Measurements from ENCODE around the gene C7. TPM values are rescaled to one million over a fixed set of nuclear protein-coding genes. Genes with fewer than 3 reads are reported as not detected.
"Not testable (repeated sequence)": the region's sequence is repeated elsewhere in the genome, so short reads cannot be mapped to it uniquely, and the experiment has no call there.

C7 gene
- 0.61 and 4.0 TPM in 2 replicates for total RNA-seq (2014; rRNA removed; shearing (Covaris generic))
- 0.69 and 43.2 TPM in 2 replicates for polyA plus RNA-seq (2015; cell fraction: cytosol; rRNA removed)
- 0.41 and 0.76 TPM in 2 replicates for polyA plus RNA-seq (2015; cell fraction: nucleus; rRNA removed)

DNA sequence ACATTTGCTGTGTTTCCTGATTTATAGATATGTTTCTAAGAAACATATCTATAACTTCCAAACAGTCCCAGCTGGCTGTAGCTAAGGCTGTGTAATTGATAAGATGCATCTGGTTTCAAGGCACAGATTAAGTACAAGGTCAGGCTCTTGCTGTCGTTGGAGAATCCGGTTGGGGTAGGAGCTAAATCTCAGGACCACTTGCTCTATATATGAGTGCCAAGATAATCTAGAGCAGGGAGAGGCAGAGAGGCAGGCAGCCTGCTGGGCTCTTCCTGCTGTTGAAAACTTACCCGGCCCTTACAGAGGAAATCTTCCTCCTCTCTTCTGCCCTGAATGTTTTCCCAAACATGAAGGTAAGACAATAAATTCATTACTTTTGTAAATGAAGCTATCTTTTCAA is at the start of gene C7:
C7 (plus strand) TSS at position 234 of the 400 bp plus-strand sequence; CDS start at position 348, 114 bp downstream.
- in situ Hi-C loops (cut with HindIII; ENCODE audit: low pct_unique_long_range_greater_than_20kb, low sequenced_read_pairs): no loop called here

DNA sequence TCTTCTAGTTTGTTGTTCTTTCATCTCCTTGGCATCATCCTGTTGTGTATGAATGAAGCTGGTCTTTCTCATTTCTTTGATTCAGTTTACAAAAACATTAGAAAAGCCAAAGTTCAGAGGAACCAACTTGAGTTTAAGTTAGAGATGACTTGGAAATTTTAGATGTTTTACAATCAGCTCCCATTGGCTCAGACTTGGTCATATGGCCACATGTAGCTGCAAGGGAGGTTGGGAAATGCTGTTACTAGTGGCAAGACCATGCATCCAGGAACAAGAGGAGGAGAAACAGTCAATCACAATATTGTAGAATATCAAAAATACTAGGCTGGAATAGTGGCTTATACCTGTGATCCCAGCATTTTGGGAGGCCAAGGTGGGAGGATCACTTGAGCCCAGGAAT is 48.6 kb upstream of the C7 start:
- DNase-seq (ENCODE audit: low read depth, low spot score): no peak
- in situ Hi-C loops (cut with HindIII; ENCODE audit: low pct_unique_long_range_greater_than_20kb, low sequenced_read_pairs): no loop called here

More for the DNA sequence above, at the start of gene C7:
- DNase-seq (ENCODE audit: low read depth, low spot score): no peak

DNA sequence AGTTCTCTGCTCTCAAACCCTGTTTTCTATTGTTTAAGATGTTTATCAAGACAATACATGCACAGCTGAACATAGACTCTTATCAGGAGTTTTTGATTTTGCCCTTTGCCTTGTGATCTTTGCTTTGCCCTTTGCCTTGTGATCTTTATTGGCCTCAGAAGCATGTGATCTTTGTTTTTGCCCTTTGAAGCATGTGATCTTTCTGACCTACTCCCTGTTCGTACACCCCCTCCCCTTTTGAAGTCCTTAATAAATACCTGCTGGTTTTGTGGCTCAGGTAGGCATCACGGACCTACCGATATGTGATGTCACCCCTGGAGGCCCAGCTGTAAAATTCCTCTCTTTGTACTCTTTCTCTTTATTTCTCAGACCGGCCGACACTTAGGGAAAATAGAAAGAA is 44.3 kb upstream of the C7 start:
- DNase-seq (ENCODE audit: low read depth, low spot score); in situ Hi-C loops (cut with HindIII; ENCODE audit: low pct_unique_long_range_greater_than_20kb, low sequenced_read_pairs): not testable (repeated sequence)

DNA sequence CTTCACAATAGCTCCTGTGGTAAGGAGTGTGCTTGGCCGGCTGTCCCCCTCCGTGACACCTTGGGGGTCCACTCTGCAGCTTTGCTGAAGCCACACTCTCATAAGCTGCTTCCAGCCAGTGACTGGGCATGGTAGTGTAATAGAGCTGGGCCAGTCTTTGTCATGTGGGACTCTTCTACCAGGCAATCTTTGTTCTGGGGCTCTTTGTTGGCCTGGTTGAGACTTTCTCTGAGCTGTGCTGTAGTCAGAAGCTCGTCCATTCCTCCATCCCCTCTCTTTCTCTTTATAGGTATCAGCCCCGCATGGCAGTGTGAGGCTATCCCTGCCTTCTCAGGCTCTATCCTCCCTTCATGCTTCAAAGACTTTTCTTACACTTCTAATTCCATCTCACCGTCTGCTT is 42.5 kb upstream of the C7 start:
- no peak for DNase-seq (ENCODE audit: low read depth, low spot score)
- in situ Hi-C loops (cut with HindIII; ENCODE audit: low pct_unique_long_range_greater_than_20kb, low sequenced_read_pairs): no loop called here

DNA sequence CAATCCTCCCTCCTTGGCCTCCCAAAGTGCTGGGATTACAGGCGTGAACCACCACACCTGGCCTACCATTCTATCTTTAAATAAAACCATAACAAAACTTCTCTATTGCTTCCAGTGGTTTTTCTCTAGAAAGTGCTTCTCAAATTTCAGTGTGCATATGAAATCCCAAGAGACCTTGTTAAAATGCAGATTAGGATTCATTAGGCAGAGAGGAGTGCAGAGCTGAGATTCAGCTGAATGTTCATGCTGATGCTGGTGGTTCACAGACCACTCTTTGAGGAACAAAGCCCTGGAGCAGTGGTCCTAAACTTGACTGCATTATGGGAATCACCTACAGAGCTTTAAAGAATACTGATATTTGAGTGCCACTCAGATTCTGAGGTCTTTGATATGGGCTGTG is 39.9 kb upstream of the C7 start:
- in situ Hi-C loops (cut with HindIII; ENCODE audit: low pct_unique_long_range_greater_than_20kb, low sequenced_read_pairs): no loop called here
- no peak for DNase-seq (ENCODE audit: low read depth, low spot score)

DNA sequence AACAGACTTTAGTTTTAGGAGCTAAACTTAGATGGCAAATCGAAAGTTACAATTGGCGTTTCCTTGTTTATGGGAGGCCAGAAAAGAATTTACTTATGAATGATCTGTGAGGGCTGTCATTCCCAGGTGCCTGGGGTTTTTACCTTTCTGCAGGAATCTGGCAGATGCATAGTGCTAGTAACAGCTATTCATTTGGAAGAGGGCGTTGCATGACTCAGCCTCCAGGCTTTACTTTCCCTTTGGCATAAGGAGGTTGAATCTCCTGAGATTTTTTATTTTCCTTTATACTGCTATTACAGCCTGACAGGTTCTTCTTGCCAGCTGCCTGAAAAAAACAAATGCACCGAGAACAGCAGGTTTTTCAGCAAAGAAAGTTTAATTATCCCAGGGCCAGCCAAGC is 38.1 kb upstream of the C7 start:
- no peak for DNase-seq (ENCODE audit: low read depth, low spot score)
- in situ Hi-C loops (cut with HindIII; ENCODE audit: low pct_unique_long_range_greater_than_20kb, low sequenced_read_pairs): no loop called here

DNA sequence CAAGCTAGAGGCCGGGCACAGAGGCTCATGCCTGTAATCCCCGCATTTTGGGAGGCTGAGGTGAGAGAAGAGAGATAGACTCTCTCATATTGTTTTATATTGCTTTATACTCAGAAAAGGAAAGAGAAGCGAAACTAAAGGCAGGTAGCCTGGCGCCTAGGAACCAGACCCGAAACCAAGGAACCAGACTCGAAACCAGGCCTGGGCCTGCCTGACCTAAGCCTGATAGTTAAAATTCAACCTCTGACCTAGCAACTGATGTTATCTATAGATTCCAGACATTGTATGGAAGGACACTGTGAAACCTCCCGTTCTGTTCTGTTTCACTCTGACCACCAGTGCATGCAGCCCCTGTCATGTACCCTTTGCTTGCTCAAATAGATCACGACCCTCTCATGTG is 37.0 kb upstream of the C7 start:
- DNase-seq (ENCODE audit: low read depth, low spot score); in situ Hi-C loops (cut with HindIII; ENCODE audit: low pct_unique_long_range_greater_than_20kb, low sequenced_read_pairs): not testable (repeated sequence)

DNA sequence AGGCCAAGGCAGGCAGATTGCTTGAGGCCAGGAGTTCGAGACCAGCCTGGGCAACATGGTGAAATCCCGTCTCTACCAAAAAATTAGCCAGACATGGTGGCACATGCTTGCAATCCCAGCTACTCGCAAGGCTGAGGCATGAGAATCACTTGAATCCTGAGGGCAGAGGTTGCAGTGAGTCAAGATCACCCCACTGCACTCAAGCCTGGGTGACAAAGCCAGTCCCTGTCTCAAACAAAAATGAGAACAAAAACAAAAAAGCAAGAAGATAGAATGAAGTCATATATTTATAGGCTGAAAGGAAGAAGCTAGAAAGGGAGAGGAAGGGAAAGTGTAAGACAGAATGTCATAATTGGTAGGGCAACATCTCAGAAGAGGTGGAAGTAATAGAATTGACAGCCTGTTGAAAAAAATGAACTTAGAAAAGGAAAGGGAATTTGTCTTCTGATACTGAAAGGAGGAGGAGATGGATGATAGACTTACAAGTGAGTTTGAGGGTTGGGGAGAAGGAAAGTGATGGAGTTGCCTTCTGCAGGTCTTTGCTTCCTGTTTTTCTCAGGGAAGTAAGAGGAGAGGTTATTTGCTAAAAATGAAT is 35.9 kb upstream of the C7 start:
- in situ Hi-C loops (cut with HindIII; ENCODE audit: low pct_unique_long_range_greater_than_20kb, low sequenced_read_pairs): no loop called here

DNA sequence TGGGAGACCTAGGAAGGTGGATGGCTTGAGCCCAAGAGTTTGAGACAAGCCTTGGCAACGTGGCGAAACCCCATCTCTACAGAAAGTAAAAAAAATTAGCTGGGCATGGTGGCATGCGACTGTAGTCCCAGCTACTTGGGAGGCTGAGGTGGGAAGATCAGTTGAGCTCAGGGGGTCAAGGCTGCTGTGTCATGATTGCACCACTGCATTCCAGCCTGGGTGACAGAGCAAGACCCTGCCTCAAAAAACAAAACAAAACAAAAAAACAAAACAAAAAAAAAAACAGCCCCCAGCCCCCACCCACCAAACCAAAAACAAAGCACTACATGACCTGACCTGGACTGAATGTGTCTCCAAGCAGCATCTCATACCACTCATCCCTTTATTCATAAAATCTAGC is 33.3 kb upstream of the C7 start:
- in situ Hi-C loops (cut with HindIII; ENCODE audit: low pct_unique_long_range_greater_than_20kb, low sequenced_read_pairs): no loop called here
- DNase-seq (ENCODE audit: low read depth, low spot score): no peak

More for the DNA sequence above, 35.9 kb upstream of the C7 start:
- DNase-seq (ENCODE audit: low read depth, low spot score): peak; percentile 22

DNA sequence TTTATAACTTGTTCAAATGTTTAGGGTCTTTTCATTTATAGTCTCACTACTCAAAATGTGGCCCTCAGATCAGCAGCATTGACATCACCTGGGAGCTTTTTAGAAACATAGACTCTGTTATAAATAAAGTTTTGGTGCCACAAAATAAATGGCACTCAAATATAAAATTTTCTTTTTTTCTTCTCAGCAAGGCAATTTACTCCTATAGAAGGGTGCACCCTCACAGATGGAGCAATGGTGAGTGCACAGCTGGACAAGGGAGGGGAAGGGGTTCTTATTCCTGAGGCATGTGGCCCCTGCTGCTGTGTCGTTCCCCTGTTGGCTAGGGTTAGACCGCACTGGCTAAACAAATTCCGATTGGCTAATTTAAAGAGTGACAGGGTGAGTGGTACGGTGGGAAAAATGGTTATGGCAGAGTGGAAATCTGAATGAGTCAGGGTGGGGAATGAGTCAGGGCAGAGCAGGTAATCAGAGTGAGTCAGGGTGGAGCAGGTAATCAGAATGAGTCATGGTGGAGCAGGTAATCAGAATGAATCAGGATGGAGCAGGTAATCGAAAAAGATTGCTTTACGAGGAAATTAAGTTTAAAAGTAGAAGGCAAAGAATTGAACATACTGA is 31.8 kb upstream of the C7 start:
- DNase-seq (ENCODE audit: low read depth, low spot score): no peak
- in situ Hi-C loops (cut with HindIII; ENCODE audit: low pct_unique_long_range_greater_than_20kb, low sequenced_read_pairs): no loop called here

DNA sequence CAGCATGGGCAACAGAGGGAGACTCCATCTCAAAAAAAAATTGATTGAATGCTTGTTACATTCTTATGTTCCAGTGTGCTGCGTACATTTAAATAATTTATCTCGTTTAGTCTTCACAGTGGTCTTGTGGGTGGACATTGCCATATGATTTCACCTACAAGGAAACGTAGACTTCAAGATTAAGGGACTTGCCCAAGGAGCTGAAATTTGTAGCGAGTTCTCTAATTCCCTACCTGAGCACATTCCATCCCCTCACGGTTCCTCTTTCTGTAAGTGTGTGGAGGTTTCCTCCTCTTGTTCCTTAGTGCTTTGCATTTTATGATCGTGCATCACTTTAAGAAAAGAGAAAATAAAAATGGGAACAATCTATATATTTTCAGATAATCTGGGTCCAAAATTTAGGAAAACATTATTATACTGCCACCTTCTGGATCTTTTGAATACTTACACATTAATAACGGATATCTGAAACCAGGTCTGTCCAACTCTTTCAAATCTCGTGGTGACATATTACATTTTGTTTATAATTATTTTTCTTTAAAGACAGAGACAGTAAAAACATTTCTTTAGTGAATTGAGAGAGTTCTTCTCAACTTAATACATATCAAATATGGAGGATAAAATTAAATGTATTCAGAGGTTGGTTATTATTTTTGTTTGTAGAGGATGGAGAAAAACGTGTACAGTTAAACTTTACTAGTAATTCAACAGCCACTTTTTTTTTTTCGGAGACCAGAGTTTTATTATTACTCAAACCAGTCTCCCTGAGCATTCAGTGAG is 29.9 kb upstream of the C7 start:
- in situ Hi-C loops (cut with HindIII; ENCODE audit: low pct_unique_long_range_greater_than_20kb, low sequenced_read_pairs): no loop called here

DNA sequence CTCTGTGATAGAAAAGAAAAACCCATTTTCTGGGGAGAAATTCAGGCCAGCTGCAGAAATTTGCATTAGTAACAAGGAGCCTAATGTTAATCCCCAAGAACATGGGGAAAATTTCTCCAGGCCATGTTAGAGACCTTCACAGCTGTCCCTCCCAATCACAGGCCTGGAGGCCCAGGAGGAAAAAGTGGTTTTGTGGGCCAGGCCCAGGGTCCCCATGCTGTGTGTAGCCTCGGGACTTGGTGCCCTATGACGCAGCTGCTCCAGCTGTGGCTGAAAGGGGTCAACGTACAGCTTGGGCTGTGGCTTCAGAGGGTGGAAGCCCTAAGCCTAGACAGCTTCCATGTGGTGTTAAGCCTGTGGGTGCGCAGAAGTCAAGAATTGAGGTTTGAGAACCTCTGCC is 27.0 kb upstream of the C7 start:
- in situ Hi-C loops (cut with HindIII; ENCODE audit: low pct_unique_long_range_greater_than_20kb, low sequenced_read_pairs): no loop called here
- no peak for DNase-seq (ENCODE audit: low read depth, low spot score)

More for the DNA sequence above, 29.9 kb upstream of the C7 start:
- peak; percentile 65 for DNase-seq (ENCODE audit: low read depth, low spot score)

DNA sequence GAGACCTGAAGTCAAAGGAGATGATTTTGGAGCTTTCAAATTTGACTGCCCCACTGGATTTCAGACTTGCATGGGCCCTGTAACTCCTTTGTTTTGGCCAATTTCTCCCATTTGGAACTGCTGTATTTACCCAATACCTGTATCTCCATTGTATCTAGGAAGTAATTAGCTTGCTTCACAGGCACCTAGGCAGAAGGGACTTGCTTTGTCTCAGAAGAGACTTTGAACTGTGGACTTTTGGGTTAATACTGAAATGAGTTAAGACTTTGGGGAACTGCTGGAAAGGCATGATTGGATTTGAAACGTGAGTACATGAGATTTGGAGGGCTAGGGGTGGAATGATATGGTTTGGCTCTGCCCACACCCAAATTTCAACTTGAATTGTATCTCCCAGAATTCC is 26.2 kb upstream of the C7 start:
- in situ Hi-C loops (cut with HindIII; ENCODE audit: low pct_unique_long_range_greater_than_20kb, low sequenced_read_pairs); DNase-seq (ENCODE audit: low read depth, low spot score): not testable (repeated sequence)

DNA sequence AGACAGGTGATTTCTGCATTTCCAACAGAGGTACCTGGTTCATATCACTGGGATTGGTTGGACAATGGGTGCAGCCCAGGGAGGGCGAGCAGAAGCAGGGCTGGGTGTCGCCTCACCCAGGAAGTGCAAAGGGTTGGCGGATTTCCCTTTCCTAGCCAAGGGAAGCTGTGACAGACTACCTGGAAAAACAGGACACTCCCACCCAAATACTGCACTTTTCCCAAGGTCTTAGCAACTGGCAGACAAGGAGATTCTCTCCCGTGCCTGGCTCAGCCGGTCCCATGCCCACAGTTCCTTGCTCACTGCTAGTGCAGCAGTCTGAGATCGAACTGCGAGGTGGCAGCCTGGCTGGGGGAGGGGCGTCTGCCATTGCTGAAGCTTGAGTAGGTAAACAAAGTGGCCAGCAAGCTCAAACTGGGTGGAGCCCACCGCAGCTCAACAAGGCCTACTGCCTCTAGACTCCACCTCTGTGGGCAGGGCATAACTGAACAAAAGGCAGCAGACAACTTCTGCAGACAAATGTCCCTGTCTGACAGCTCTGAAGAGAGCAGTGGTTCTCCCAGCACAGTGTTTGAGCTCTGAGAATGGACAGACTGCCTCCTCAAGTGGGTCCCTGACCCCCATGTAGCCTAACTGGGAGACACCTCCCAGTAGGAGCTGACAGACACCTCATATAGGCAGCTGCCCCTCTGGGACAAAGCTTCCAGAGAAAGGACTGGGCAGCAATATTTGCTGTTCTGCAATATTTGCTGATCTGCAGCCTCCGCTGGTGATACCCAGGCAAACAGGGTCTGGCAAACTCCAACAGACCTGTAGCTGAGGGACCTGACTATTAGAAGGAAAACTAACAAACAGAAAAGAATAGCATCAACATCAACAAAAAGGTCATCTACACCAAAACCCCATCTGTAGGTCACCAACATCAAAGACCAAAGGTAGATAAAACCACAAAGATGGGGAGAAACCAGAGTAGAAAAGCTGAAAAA is 13.6 kb upstream of the C7 start:
- in situ Hi-C loops (cut with HindIII; ENCODE audit: low pct_unique_long_range_greater_than_20kb, low sequenced_read_pairs); DNase-seq (ENCODE audit: low read depth, low spot score): not testable (repeated sequence)

DNA sequence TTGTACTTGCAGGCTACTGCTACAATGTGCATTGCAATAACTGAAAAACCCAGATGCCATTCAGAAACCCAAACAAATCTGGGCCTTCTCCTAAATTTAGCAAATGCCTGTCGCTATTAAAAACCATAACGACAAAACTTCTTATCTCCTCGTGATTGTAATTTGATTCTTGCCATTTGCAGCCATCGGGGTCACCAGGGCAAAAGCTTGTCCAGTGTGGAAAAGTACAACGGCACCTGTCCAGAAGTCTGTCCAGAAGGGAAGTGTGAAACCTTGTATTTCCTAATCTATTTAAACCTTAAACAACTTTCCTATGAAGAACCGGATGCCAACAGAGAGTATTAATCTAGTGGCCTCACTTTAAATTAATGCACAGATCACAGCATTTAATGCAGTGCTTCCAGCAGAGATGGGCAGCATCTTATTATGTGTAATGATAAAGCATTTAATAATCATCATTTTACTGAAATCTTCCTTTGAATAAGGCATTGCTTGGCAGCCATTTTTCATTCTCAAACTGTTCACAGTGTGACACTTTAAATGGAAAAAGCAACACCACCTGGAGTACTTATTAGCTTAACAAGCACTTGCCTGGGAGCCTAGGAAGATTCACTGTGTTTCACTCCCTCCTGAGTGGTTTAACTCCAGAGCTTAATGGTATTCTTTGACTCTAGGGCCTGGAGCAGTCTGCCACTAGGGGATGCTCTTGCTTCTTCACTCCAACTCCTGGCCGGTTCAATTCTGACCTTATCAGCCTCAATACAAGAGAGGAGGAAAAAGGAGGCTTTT is 4.9 kb upstream of the C7 start:
- in situ Hi-C loops (cut with HindIII; ENCODE audit: low pct_unique_long_range_greater_than_20kb, low sequenced_read_pairs): no loop called here
- peak; percentile 91 for DNase-seq (ENCODE audit: low read depth, low spot score)

DNA sequence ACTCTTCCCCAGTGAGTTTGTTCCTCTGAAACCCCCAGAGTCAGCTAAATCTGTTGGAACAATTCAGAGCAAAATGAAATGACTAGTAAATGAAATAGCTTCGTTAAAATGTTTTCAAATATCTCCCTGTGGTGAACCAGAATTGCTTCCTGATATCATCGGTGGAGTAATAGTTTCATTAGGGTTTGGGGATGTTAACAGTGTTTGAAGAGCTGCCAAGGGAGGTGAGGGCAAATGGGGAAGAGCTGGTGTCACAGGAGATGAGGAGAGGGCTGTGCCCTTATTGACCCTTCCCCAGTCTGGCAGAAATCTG is 4.3 kb upstream of the C7 start:
- no peak for DNase-seq (ENCODE audit: low read depth, low spot score)
- in situ Hi-C loops (cut with HindIII; ENCODE audit: low pct_unique_long_range_greater_than_20kb, low sequenced_read_pairs): no loop called here

DNA sequence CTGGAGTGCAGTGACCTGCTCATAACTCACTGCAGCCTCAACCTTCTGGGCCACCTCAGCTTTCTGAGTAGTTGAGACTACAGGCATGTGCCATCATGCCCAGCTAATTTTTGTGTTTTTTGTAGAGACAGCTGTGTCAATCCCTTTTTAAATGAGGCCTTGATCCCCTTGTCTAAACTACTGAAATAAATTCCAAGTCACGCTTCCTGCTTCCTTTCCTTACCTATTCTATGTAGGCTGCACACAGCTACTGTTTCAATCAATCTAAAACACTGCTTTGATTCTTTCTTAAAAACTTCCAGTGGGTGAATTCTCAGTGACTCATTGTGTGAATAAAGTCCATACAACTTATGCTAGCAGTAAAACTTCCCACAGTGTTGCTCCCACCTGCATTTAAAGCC is 2.9 kb upstream of the C7 start:
- DNase-seq (ENCODE audit: low read depth, low spot score): peak; percentile 15
- in situ Hi-C loops (cut with HindIII; ENCODE audit: low pct_unique_long_range_greater_than_20kb, low sequenced_read_pairs): no loop called here
